Upper lobe of left lung (tissue), 4 donors: Measurements from ENCODE around the gene DRAM2.

Source experiments
- EP300 ChIP-seq, 4 donors: sonication (generic); formaldehyde crosslinking; IDR thresholded peaks; one replicate each; pipeline ENCODE4 v1.5.1; 2017; ENCODE audit warnings: antibody characterized with exemption in 4 of 4, control low read depth in 2 of 4
- POLR2A ChIP-seq, 4 donors: fragments of 450-650 bp; IDR thresholded peaks; one replicate each; pipeline ENCODE4 v1.5.1; 2016 to 2017; ENCODE audit warnings: antibody characterized with exemption in 4 of 4, mild to moderate bottlenecking in 2 of 4
- POLR2AphosphoS5 ChIP-seq, 2 donors: sonication (generic); formaldehyde crosslinking; IDR thresholded peaks; one replicate each; pipeline ENCODE4 v1.5.1; 2017; ENCODE audit warnings: antibody characterized with exemption in 2 of 2
- TF ChIP-seq, protein P1 (sequence below), 6 experiments: fragments of 450-650 bp in 4 of 6; fragments of 200-600 bp in 2 of 6; sonication (generic) in 2 of 6; IDR thresholded peaks; one replicate each; pipeline ENCODE4 v1.5.1; 2016 to 2019; ENCODE audit warnings: antibody characterized with exemption in 6 of 6

DNA sequence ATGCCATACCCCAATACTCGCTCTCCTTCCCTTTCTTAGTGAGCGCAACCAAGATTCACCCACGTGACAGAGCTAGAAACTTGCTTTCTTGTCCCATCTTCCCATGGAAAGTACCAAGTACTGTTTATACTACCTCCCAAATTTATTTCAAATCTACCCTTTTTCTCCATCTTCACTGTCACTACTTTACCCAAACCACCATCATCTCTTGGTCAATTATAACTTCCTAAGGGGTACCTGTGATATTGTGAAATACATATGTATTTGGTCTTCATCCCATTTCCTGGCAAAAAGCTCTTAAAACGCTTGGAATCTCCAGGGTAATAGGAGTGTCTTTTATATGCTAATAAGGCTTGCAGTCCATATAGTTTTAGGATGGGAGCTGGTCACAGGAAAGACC lies 8.2 kb downstream of the DRAM2 start:
- TF ChIP-seq POLR2A (IDR thresholded peaks at IDR 0.05) (no peak), POLR2AphosphoS5 (IDR thresholded peaks at IDR 0.05) (no peak), EP300 (IDR thresholded peaks at IDR 0.05) (no peak)
- TF ChIP-seq, protein P1, sequence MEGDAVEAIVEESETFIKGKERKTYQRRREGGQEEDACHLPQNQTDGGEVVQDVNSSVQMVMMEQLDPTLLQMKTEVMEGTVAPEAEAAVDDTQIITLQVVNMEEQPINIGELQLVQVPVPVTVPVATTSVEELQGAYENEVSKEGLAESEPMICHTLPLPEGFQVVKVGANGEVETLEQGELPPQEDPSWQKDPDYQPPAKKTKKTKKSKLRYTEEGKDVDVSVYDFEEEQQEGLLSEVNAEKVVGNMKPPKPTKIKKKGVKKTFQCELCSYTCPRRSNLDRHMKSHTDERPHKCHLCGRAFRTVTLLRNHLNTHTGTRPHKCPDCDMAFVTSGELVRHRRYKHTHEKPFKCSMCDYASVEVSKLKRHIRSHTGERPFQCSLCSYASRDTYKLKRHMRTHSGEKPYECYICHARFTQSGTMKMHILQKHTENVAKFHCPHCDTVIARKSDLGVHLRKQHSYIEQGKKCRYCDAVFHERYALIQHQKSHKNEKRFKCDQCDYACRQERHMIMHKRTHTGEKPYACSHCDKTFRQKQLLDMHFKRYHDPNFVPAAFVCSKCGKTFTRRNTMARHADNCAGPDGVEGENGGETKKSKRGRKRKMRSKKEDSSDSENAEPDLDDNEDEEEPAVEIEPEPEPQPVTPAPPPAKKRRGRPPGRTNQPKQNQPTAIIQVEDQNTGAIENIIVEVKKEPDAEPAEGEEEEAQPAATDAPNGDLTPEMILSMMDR (IDR thresholded peaks at IDR 0.05): no peak
